ENCODE data around the gene NFKBIE.

NFKBIE gene

DNA sequence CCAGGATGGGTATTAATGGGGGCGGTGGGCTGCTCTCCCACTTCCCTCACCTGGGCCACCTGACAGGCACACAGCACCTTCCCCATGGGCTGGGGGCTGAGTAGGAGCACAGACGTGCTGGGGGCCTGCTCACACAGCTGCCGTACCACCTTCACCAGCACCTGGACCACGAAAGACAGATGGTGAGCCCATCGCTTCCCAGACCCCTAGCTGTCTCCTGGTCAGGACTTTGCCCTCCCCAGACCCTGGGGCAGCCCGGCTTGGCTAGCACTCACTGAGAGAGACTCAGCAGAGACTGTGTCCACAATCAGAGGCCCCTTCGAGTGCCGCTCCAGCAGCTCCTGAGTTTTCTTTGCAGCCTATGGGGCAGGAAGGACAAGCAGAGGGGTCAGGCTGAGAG is 35.8 kb upstream of the NFKBIE start:
- H3K4me3 ChIP-seq (ENCODE audit: low read length, poor library complexity, severe bottlenecking) = no peak overlapping the region
- no peak for TF ChIP-seq CTCF (conservative IDR thresholded peaks at IDR 0.05; ENCODE audit: low read length)
- TF ChIP-seq EZH2phosphoT487 (IDR thresholded peaks at IDR 0.05; ENCODE audit: borderline replicate concordance) = no peak
- no peaks in the 10 kb centered on the region for H3K4me1 ChIP-seq (ENCODE audit: insufficient read depth, low read length, poor library complexity, severe bottlenecking)
- H4K20me1 ChIP-seq (ENCODE audit: insufficient read depth, low read length, poor library complexity, severe bottlenecking) = no peaks in the 10 kb centered on the region
- H3K27me3 ChIP-seq (ENCODE audit: insufficient read depth, low read length, poor library complexity, severe bottlenecking) = no peaks in the 10 kb centered on the region
- H3K9ac ChIP-seq (ENCODE audit: low read depth, low read length, poor library complexity, severe bottlenecking) = no peak overlapping the region
- no peaks in the 10 kb centered on the region for H3K79me2 ChIP-seq (ENCODE audit: insufficient read depth, low read length)
- no peaks in the 10 kb centered on the region for H3K9me3 ChIP-seq (ENCODE audit: insufficient read depth, low read depth, low read length)
- H3K4me2 ChIP-seq (ENCODE audit: low read depth, low read length, poor library complexity, severe bottlenecking) = no peak overlapping the region
- peaks cover 55% of the 10 kb centered on the region; the same call in 1 of the 2 replicates for H3K36me3 ChIP-seq (ENCODE audit: insufficient read depth, low read length)
- no peaks in the 10 kb centered on the region for H3K9me2 ChIP-seq (replicated peaks; ENCODE audit: low read depth, low read length)
- no peak overlapping the region for H2AFZ ChIP-seq (ENCODE audit: low read length)
- H3F3A ChIP-seq (ENCODE audit: low read depth) = no peaks in the 10 kb centered on the region

DNA sequence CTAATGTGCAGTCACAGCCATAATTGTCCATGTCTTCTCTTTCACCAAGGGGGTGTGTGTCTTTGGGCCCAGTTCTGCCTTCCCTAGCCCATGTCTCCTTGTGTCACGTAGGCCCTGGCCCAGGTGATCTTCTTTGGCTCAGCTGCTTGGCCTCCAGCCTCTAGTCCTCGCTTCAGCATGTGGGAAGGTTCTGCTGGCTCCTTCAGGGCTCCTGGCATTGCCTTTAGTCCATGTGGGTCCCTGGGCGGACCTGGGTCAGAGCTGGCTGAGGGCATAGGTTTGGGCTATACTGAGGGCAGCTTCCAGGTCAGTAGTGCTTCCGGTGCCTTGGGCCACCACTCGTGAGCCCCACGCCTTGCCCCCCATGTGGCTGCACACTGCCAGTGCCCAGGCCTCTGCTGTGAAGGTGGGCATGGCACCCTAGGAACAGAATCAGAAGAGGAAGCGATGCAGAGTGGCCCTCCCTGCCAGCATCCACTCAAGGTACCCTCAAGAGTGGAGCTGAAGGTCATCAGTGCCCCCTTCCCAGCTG is 35.0 kb upstream of the NFKBIE start:
- peaks cover 49% of the 10 kb centered on the region; the same call in 1 of the 2 replicates for H3K36me3 ChIP-seq (ENCODE audit: insufficient read depth, low read length)
- no peaks in the 10 kb centered on the region for H3K9me2 ChIP-seq (replicated peaks; ENCODE audit: low read depth, low read length)
- no peaks in the 10 kb centered on the region for H4K20me1 ChIP-seq (ENCODE audit: insufficient read depth, low read length, poor library complexity, severe bottlenecking)
- H3F3A ChIP-seq (ENCODE audit: low read depth) = no peaks in the 10 kb centered on the region
- no peak overlapping the region for H2AFZ ChIP-seq (ENCODE audit: low read length)
- H3K79me2 ChIP-seq (ENCODE audit: insufficient read depth, low read length) = no peaks in the 10 kb centered on the region
- no peak overlapping the region for H3K4me3 ChIP-seq (ENCODE audit: low read length, poor library complexity, severe bottlenecking)
- no peaks in the 10 kb centered on the region for H3K9me3 ChIP-seq (ENCODE audit: insufficient read depth, low read depth, low read length)
- TF ChIP-seq CTCF (conservative IDR thresholded peaks at IDR 0.05; ENCODE audit: low read length) = no peak
- TF ChIP-seq EZH2phosphoT487 (IDR thresholded peaks at IDR 0.05; ENCODE audit: borderline replicate concordance) = no peak
- no peaks in the 10 kb centered on the region for H3K4me1 ChIP-seq (ENCODE audit: insufficient read depth, low read length, poor library complexity, severe bottlenecking)
- H3K4me2 ChIP-seq (ENCODE audit: low read depth, low read length, poor library complexity, severe bottlenecking) = no peak overlapping the region
- no peak overlapping the region for H3K9ac ChIP-seq (ENCODE audit: low read depth, low read length, poor library complexity, severe bottlenecking)
- no peaks in the 10 kb centered on the region for H3K27me3 ChIP-seq (ENCODE audit: insufficient read depth, low read length, poor library complexity, severe bottlenecking)

- H3K79me2 ChIP-seq (ENCODE audit: insufficient read depth, low read length) = no peaks in the 10 kb centered on the region
- H3K9ac ChIP-seq (ENCODE audit: low read depth, low read length, poor library complexity, severe bottlenecking) = no peak overlapping the region
- no peaks in the 10 kb centered on the region for H3K27me3 ChIP-seq (ENCODE audit: insufficient read depth, low read length, poor library complexity, severe bottlenecking)
- TF ChIP-seq CTCF (conservative IDR thresholded peaks at IDR 0.05; ENCODE audit: low read length) = no peak
- TF ChIP-seq EZH2phosphoT487 (IDR thresholded peaks at IDR 0.05; ENCODE audit: borderline replicate concordance) = no peak
- no peak overlapping the region for H2AFZ ChIP-seq (ENCODE audit: low read length)
- H3K9me2 ChIP-seq (replicated peaks; ENCODE audit: low read depth, low read length) = no peaks in the 10 kb centered on the region
- H3K4me1 ChIP-seq (ENCODE audit: insufficient read depth, low read length, poor library complexity, severe bottlenecking) = no peaks in the 10 kb centered on the region
- H4K20me1 ChIP-seq (ENCODE audit: insufficient read depth, low read length, poor library complexity, severe bottlenecking) = no peaks in the 10 kb centered on the region
- no peak overlapping the region for H3K4me3 ChIP-seq (ENCODE audit: low read length, poor library complexity, severe bottlenecking)
- H3F3A ChIP-seq (ENCODE audit: low read depth) = no peaks in the 10 kb centered on the region
- H3K4me2 ChIP-seq (ENCODE audit: low read depth, low read length, poor library complexity, severe bottlenecking) = no peak overlapping the region
- H3K9me3 ChIP-seq (ENCODE audit: insufficient read depth, low read depth, low read length) = no peaks in the 10 kb centered on the region
- peaks cover 35% of the 10 kb centered on the region; the same call in 1 of the 2 replicates for H3K36me3 ChIP-seq (ENCODE audit: insufficient read depth, low read length)
These were observed 33.5 kb upstream of the NFKBIE start for GRCh38 chr6:44298864-44299263.
